ENCODE measurements around the gene EML1.

EML1 gene

GRCh38 chr14:99792210-99792535 is 1.0 kb upstream of the EML1 start:
- no peak for TF ChIP-seq CTCF (IDR thresholded peaks at IDR 0.05; ENCODE audit: extremely low read depth, missing control alignments)

GRCh38 chr14:99792551-99793212 is 531 bp upstream of the EML1 start:
- no peak for TF ChIP-seq CTCF (IDR thresholded peaks at IDR 0.05; ENCODE audit: extremely low read depth, missing control alignments)

More at GRCh38 chr14:99792210-99792535, 1.0 kb upstream of the EML1 start:
- DNase-seq (ENCODE audit: low spot score), result no peak

GRCh38 chr14:99794151-99794780 is 1.1 kb downstream of the EML1 start:
- no peak for TF ChIP-seq CTCF (IDR thresholded peaks at IDR 0.05; ENCODE audit: extremely low read depth, missing control alignments)
- no peak for DNase-seq (ENCODE audit: low spot score)

More at GRCh38 chr14:99792551-99793212, 531 bp upstream of the EML1 start:
- DNase-seq (ENCODE audit: low spot score), result no peak

GRCh38 chr14:99795046-99795445 is 1.8 kb downstream of the EML1 start:
- no peak for TF ChIP-seq CTCF (IDR thresholded peaks at IDR 0.05; ENCODE audit: extremely low read depth, missing control alignments)

GRCh38 chr14:99797231-99797630 is 4.0 kb downstream of the EML1 start:
- no peak for DNase-seq (ENCODE audit: low spot score)

More at GRCh38 chr14:99795046-99795445, 1.8 kb downstream of the EML1 start:
- no peak for DNase-seq (ENCODE audit: low spot score)

GRCh38 chr14:99800781-99801180 is 7.6 kb downstream of the EML1 start:
- DNase-seq (ENCODE audit: low spot score), result no peak
- no peak for TF ChIP-seq CTCF (IDR thresholded peaks at IDR 0.05; ENCODE audit: extremely low read depth, missing control alignments)

More at GRCh38 chr14:99797231-99797630, 4.0 kb downstream of the EML1 start:
- no peak for TF ChIP-seq CTCF (IDR thresholded peaks at IDR 0.05; ENCODE audit: extremely low read depth, missing control alignments)

- no peak for DNase-seq (ENCODE audit: low spot score)
- no peak for TF ChIP-seq CTCF (IDR thresholded peaks at IDR 0.05; ENCODE audit: extremely low read depth, missing control alignments)
Measured at GRCh38 chr14:99802301-99803105, 9.3 kb downstream of the EML1 start.

Measured in GM20000 (cell line).